Omental fat pad (tissue), 4 donors: ENCODE measurements around the gene NAV2. TPM values are rescaled to one million over a fixed set of nuclear protein-coding genes. Genes with fewer than 3 reads are reported as not detected.
"Not testable (repeated sequence)": the region's sequence is repeated elsewhere in the genome, so short reads cannot be mapped to it uniquely, and the experiment has no call there.

Experiments used
- ATAC-seq: fragments of 150-250 bp; one replicate; pipeline ENCODE4 v1.9.1; 2016; ENCODE audit warnings: mild to moderate bottlenecking, moderate library complexity; ENCODE audit not compliant: low FRiP score
- DNase-seq: peaks from one replicate; pipeline ENCODE4 v3.0.0-alpha.2; 2019; ENCODE audit warnings: low spot score
- CTCF ChIP-seq, 3 donors: fragments of 450-650 bp; IDR thresholded peaks; one replicate each; pipeline ENCODE4 v1.5.1; 2016 to 2017; ENCODE audit warnings: antibody characterized with exemption in 3 of 3, mild to moderate bottlenecking in 3 of 3, moderate library complexity in 2 of 3
- total RNA-seq, 4 donors: library from RNA; depleted of rRNA; stranded (reverse); fragments of >200 nt; gene quantifications; one replicate each; pipeline ENCODE4 v1.1.0, GENCODE V29; 2016

The NAV2 gene
- total RNA-seq, 4 donors from 2014 or later = 6.3 to 41.6 (median 13.0) TPM

GRCh38 chr11:20002312-20003216, 289.9 kb downstream of the NAV2 start:
- TF ChIP-seq CTCF (IDR thresholded peaks at IDR 0.05) = no peak
- ATAC-seq (no peak), DNase-seq (no peak)

GRCh38 chr11:20003351-20003750, 290.7 kb downstream of the NAV2 start:
- no peak for TF ChIP-seq CTCF (IDR thresholded peaks at IDR 0.05)
- no peak for ATAC-seq
- DNase-seq = no peak

- TF ChIP-seq CTCF (IDR thresholded peaks at IDR 0.05) = no peak
- DNase-seq (no peak), ATAC-seq (no peak)
These were observed 292.2 kb downstream of the NAV2 start for GRCh38 chr11:20004866-20005265.

- no peak for TF ChIP-seq CTCF (IDR thresholded peaks at IDR 0.05)
- ATAC-seq (no peak), DNase-seq (no peak)
These were observed 293.1 kb downstream of the NAV2 start for GRCh38 chr11:20005747-20006146.

GRCh38 chr11:20006618-20007017, 294.0 kb downstream of the NAV2 start:
- DNase-seq, ATAC-seq: not testable (repeated sequence)

- TF ChIP-seq CTCF (IDR thresholded peaks at IDR 0.05) = no peak
- ATAC-seq (no peak), DNase-seq (no peak)
These were observed 294.7 kb downstream of the NAV2 start for GRCh38 chr11:20007386-20007785.

- DNase-seq (no peak), ATAC-seq (no peak)
- TF ChIP-seq CTCF (IDR thresholded peaks at IDR 0.05) = no peak
These were observed 295.7 kb downstream of the NAV2 start for GRCh38 chr11:20008190-20008870.
